HepG2 (cell line): ENCODE results near the gene DCTN1. TPM values are rescaled to one million over a fixed set of nuclear protein-coding genes. Genes with fewer than 3 reads are reported as not detected.

Experiments used
- CC2D1A ChIP-seq: sonication (generic); formaldehyde crosslinking; IDR thresholded peaks from 2 replicates; pipeline ENCODE4 v1.8.1; 2023; ENCODE audit warnings: mild to moderate bottlenecking, missing genetic modification reagents
- DMTF1 ChIP-seq: sonication (generic); formaldehyde crosslinking; IDR thresholded peaks from 2 replicates; pipeline ENCODE4 v1.4.0; 2020; ENCODE audit warnings: mild to moderate bottlenecking, missing genetic modification reagents
- GRHL1 ChIP-seq: sonication (generic); formaldehyde crosslinking; conservative IDR thresholded peaks from 2 replicates; pipeline ENCODE4 v1.8.0; 2022; ENCODE audit warnings: missing genetic modification reagents
- HDAC2 ChIP-seq: sonication (generic); formaldehyde crosslinking; IDR thresholded peaks from 2 replicates; pipeline ENCODE4 v1.4.0; 2020; ENCODE audit warnings: missing genetic modification reagents
- KDM2A ChIP-seq: sonication (generic); formaldehyde crosslinking; IDR thresholded peaks from 2 replicates; pipeline ENCODE4 v1.4.0; 2020; ENCODE audit warnings: low read depth, missing genetic modification reagents, borderline replicate concordance
- USF2 ChIP-seq, 2 experiments: sonication (generic) in 1 of 2; formaldehyde crosslinking in 1 of 2; IDR thresholded peaks; 2 replicates each; pipeline versions ENCODE4 v1.5.1 to v1.6.1; 2011 to 2020; ENCODE audit warnings: borderline replicate concordance in 1 of 2, low read depth in 1 of 2, low read length in 1 of 2, mild to moderate bottlenecking in 1 of 2, missing genetic modification reagents in 1 of 2, moderate library complexity in 1 of 2
- ZBTB10 ChIP-seq: sonication (generic); formaldehyde crosslinking; IDR thresholded peaks from 2 replicates; pipeline ENCODE4 v1.4.0; 2020; ENCODE audit warnings: missing genetic modification reagents, borderline replicate concordance
- ZFP37 ChIP-seq: sonication (generic); formaldehyde crosslinking; IDR thresholded peaks from 2 replicates; pipeline ENCODE4 v1.4.0; 2020; ENCODE audit warnings: missing genetic modification reagents, borderline replicate concordance
- ZNF274 ChIP-seq: sonication (generic); formaldehyde crosslinking; IDR thresholded peaks from 2 replicates; pipeline ENCODE4 v1.5.1; 2020; ENCODE audit warnings: mild to moderate bottlenecking, missing genetic modification reagents
- ZNF33A ChIP-seq: sonication (generic); formaldehyde crosslinking; IDR thresholded peaks from 2 replicates; pipeline ENCODE4 v1.5.1; 2020; ENCODE audit warnings: missing genetic modification reagents, mild to moderate bottlenecking, moderate library complexity, borderline replicate concordance
- ZNF34 ChIP-seq: sonication (generic); formaldehyde crosslinking; IDR thresholded peaks from 2 replicates; pipeline ENCODE4 v1.4.0; 2020; ENCODE audit warnings: mild to moderate bottlenecking, missing genetic modification reagents, borderline replicate concordance
- ZNF468 ChIP-seq: sonication (generic); formaldehyde crosslinking; IDR thresholded peaks from 2 replicates; pipeline ENCODE4 v1.8.0; 2022; ENCODE audit warnings: mild to moderate bottlenecking, moderate library complexity, missing genetic modification reagents
- polyA plus RNA-seq, 8 experiments: library from polyadenylated mRNA; depleted of rRNA in 3 of 8; stranded (reverse) in 7 of 8; unstranded in 1 of 8; fragments of >200 nt; fragmentation: Illumina TruSeq in 4 of 8; extraction: Trizol in 4 of 8; gene quantifications; 2 replicates each; pipeline versions ENCODE4 v1.2.1 to v1.2.3, GENCODE V29; 2011 to 2016; ENCODE audit warnings: low read depth in 4 of 8, missing spikeins in 1 of 8, mixed read lengths in 1 of 8; ENCODE audit not compliant: insufficient read depth in 1 of 8
- total RNA-seq, 5 experiments: library from RNA; depleted of rRNA; stranded (reverse); fragments of >200 nt; fragmentation: Illumina TruSeq; extraction: Trizol; gene quantifications; 2 replicates each; pipeline ENCODE4 v1.2.3, GENCODE V29; 2016; ENCODE audit warnings: low read depth in 1 of 5
- TF ChIP-seq, protein P1 (sequence below): sonication (generic); formaldehyde crosslinking; IDR thresholded peaks from 2 replicates; pipeline ENCODE4 v1.4.0; 2020; ENCODE audit warnings: missing genetic modification reagents
- TF ChIP-seq, protein P2 (sequence below): sonication (generic); formaldehyde crosslinking; IDR thresholded peaks from 2 replicates; pipeline ENCODE4 v1.8.1; 2023; ENCODE audit warnings: mild to moderate bottlenecking, moderate library complexity, missing genetic modification reagents

The DCTN1 gene
- total and polyA plus RNA-seq, 2 of the 13 experiments (the other 11 are each of a cell fraction or from before 2014, with no cell fraction given), result 73.2 to 122 TPM

GRCh38 chr2:74390606-74391005 lies 10.5 kb upstream of the DCTN1 start (continued):
- TF ChIP-seq, protein P1, sequence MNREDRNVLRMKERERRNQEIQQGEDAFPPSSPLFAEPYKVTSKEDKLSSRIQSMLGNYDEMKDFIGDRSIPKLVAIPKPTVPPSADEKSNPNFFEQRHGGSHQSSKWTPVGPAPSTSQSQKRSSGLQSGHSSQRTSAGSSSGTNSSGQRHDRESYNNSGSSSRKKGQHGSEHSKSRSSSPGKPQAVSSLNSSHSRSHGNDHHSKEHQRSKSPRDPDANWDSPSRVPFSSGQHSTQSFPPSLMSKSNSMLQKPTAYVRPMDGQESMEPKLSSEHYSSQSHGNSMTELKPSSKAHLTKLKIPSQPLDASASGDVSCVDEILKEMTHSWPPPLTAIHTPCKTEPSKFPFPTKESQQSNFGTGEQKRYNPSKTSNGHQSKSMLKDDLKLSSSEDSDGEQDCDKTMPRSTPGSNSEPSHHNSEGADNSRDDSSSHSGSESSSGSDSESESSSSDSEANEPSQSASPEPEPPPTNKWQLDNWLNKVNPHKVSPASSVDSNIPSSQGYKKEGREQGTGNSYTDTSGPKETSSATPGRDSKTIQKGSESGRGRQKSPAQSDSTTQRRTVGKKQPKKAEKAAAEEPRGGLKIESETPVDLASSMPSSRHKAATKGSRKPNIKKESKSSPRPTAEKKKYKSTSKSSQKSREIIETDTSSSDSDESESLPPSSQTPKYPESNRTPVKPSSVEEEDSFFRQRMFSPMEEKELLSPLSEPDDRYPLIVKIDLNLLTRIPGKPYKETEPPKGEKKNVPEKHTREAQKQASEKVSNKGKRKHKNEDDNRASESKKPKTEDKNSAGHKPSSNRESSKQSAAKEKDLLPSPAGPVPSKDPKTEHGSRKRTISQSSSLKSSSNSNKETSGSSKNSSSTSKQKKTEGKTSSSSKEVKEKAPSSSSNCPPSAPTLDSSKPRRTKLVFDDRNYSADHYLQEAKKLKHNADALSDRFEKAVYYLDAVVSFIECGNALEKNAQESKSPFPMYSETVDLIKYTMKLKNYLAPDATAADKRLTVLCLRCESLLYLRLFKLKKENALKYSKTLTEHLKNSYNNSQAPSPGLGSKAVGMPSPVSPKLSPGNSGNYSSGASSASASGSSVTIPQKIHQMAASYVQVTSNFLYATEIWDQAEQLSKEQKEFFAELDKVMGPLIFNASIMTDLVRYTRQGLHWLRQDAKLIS (CRISPR knock-in tag), result no peak
- TF ChIP-seq KDM2A (no peak), ZFP37 (no peak), ZNF274 (CRISPR knock-in tag) (no peak), DMTF1 (0 out of 2 replicates have a peak, but pooled peaks have one; percentile 26), ZNF468 (CRISPR knock-in tag) (no peak), CC2D1A (CRISPR knock-in tag) (no peak), GRHL1 (CRISPR knock-in tag) (no peak), HDAC2 (no peak), USF2 (IDR thresholded peaks at IDR 0.05; ENCODE audit: low read depth, low read length) (no peak), USF2 (CRISPR knock-in tag; IDR thresholded peaks at IDR 0.05; ENCODE audit: borderline replicate concordance) (no peak), ZNF34 (CRISPR knock-in tag) (0 out of 2 replicates have a peak, but pooled peaks have one; percentile 35), ZBTB10 (CRISPR knock-in tag) (no peak), ZNF33A (CRISPR knock-in tag) (0 out of 2 replicates have a peak, but pooled peaks have one; percentile 43)
- TF ChIP-seq, protein P2, sequence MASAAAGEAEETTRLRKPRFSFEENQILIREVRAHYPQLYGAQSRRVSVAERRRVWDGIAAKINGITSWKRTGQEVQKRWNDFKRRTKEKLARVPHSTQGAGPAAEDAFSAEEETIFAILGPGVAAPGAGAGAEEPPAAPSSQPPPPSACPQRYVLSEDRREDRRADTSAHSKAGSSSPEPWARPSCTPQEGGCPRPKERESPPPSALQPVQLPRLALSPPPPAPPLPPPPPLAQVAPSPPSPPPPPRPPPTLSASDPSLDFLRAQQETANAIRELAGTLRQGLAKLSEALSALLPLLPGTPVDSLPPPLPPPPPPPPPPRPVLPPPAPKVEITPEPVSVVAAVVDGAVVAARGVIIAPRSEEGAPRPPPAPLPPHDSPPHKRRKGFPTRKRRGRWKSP (CRISPR knock-in tag), result 0 out of 2 replicates have a peak, but pooled peaks have one; percentile 25
